ENCODE measurements around the gene MAOB.

The MAOB gene

DNA sequence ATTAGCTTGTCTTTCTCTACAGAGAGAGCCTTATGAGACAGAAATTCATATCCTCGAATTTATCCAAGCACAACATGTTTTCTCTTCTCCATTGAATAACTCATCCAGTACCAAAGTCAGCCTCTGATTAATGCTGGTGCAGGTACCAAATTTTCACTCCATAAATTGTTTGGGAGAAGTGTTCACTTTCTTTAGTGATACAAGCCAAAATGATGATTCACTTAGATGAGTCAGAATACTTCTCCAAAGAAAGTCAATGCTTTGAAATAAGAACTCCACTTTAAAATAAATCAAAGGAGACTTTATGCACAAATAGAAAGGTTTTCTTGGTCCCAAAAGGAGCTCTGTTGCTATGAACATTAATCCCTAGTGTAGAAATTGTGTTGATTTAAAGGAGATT is 60.2 kb downstream of the MAOB start:
- Histone ChIP-seq H3K27me3 (ENCODE audit: low read length) (no peaks in the 10 kb centered on the region), H3K9me2 (replicated peaks; ENCODE audit: insufficient read depth, low read length) (no peaks in the 10 kb centered on the region), H3K79me2 (ENCODE audit: insufficient read depth, low read length) (no peaks in the 10 kb centered on the region), H3F3A (ENCODE audit: insufficient read depth) (no peaks in the 10 kb centered on the region), H3K9ac (ENCODE audit: low read length) (no peak overlapping the region), H3K9me3 (ENCODE audit: insufficient read depth, low read length) (no peaks in the 10 kb centered on the region), H3K36me3 (ENCODE audit: low read length) (no peaks in the 10 kb centered on the region), H3K4me3 (ENCODE audit: insufficient read depth, low read length, poor library complexity, severe bottlenecking) (no peak overlapping the region), H3K27ac (ENCODE audit: low read depth, low read length) (no peak overlapping the region), H3K4me2 (ENCODE audit: low read depth, low read length, poor library complexity, severe bottlenecking) (no peak overlapping the region), H2AFZ (ENCODE audit: low read depth, low read length, severe bottlenecking) (no peak overlapping the region), H4K20me1 (ENCODE audit: low read depth, low read length) (no peaks in the 10 kb centered on the region)
- no peak for TF ChIP-seq EZH2phosphoT487 (conservative IDR thresholded peaks at IDR 0.05; ENCODE audit: low read length)
- TF ChIP-seq, protein P1, sequence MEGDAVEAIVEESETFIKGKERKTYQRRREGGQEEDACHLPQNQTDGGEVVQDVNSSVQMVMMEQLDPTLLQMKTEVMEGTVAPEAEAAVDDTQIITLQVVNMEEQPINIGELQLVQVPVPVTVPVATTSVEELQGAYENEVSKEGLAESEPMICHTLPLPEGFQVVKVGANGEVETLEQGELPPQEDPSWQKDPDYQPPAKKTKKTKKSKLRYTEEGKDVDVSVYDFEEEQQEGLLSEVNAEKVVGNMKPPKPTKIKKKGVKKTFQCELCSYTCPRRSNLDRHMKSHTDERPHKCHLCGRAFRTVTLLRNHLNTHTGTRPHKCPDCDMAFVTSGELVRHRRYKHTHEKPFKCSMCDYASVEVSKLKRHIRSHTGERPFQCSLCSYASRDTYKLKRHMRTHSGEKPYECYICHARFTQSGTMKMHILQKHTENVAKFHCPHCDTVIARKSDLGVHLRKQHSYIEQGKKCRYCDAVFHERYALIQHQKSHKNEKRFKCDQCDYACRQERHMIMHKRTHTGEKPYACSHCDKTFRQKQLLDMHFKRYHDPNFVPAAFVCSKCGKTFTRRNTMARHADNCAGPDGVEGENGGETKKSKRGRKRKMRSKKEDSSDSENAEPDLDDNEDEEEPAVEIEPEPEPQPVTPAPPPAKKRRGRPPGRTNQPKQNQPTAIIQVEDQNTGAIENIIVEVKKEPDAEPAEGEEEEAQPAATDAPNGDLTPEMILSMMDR (IDR thresholded peaks at IDR 0.05; ENCODE audit: insufficient read depth, low read length, poor library complexity, severe bottlenecking), result no peak

DNA sequence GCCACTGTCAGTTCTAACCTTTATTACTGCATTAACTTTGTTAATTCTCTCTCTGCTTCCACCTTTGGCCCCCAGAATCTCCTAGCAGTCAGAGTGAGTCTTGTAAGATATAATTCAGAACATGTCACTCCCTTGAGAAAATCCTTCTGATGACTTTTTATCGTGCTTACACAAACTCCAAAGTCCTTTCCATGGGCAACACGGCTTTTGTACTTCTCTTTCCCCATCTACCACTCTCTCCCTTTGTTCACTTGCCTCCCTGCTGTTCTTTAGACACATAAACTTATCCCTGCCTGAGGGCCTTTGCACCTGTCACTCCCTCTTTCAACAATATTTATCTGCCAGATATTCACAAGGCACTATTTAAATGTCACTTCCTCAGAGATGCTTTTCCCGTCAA is 64.8 kb downstream of the MAOB start:
- H3K9ac ChIP-seq (ENCODE audit: low read length), result no peak overlapping the region
- H2AFZ ChIP-seq (ENCODE audit: low read depth, low read length, severe bottlenecking), result no peak overlapping the region
- no peaks in the 10 kb centered on the region for H3K79me2 ChIP-seq (ENCODE audit: insufficient read depth, low read length)
- no peak overlapping the region for H3K4me3 ChIP-seq (ENCODE audit: insufficient read depth, low read length, poor library complexity, severe bottlenecking)
- no peaks in the 10 kb centered on the region for H3K9me2 ChIP-seq (replicated peaks; ENCODE audit: insufficient read depth, low read length)
- no peak overlapping the region for H3K4me2 ChIP-seq (ENCODE audit: low read depth, low read length, poor library complexity, severe bottlenecking)
- H3K27me3 ChIP-seq (ENCODE audit: low read length), result no peaks in the 10 kb centered on the region
- H3K27ac ChIP-seq (ENCODE audit: low read depth, low read length), result no peak overlapping the region
- H3K36me3 ChIP-seq (ENCODE audit: low read length), result no peaks in the 10 kb centered on the region
- H3K9me3 ChIP-seq (ENCODE audit: insufficient read depth, low read length), result no peaks in the 10 kb centered on the region
- no peaks in the 10 kb centered on the region for H3F3A ChIP-seq (ENCODE audit: insufficient read depth)
- no peaks in the 10 kb centered on the region for H4K20me1 ChIP-seq (ENCODE audit: low read depth, low read length)
- TF ChIP-seq, protein P1 (IDR thresholded peaks at IDR 0.05; ENCODE audit: insufficient read depth, low read length, poor library complexity, severe bottlenecking), result no peak
- no peak for TF ChIP-seq EZH2phosphoT487 (conservative IDR thresholded peaks at IDR 0.05; ENCODE audit: low read length)

DNA sequence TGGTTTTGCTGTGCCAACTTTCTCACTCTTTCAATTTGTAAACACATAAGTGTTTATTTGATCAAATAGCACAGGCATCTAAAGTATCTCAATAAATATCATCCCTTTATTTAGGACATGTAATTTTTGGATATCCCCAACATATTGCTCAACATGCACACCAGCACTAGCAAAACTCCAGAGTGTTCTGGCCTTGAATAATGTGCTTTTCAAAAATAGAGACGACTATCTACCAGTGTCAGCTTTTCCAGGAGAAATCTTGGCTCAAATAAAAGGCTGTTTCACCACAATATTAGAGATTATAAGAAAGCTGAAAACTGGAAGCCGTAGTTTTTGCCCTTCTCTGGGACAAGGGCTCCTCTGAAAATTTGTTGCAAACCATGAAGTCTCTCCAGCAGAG is 67.0 kb downstream of the MAOB start:
- no peak for TF ChIP-seq EZH2phosphoT487 (conservative IDR thresholded peaks at IDR 0.05; ENCODE audit: low read length)
- TF ChIP-seq, protein P1 (IDR thresholded peaks at IDR 0.05; ENCODE audit: insufficient read depth, low read length, poor library complexity, severe bottlenecking), result no peak
- Histone ChIP-seq H3K9me2 (replicated peaks; ENCODE audit: insufficient read depth, low read length) (no peaks in the 10 kb centered on the region), H2AFZ (ENCODE audit: low read depth, low read length, severe bottlenecking) (no peak overlapping the region), H3K27ac (ENCODE audit: low read depth, low read length) (no peak overlapping the region), H3K79me2 (ENCODE audit: insufficient read depth, low read length) (no peaks in the 10 kb centered on the region), H3K9ac (ENCODE audit: low read length) (no peak overlapping the region), H3K9me3 (ENCODE audit: insufficient read depth, low read length) (no peaks in the 10 kb centered on the region), H3K27me3 (ENCODE audit: low read length) (no peaks in the 10 kb centered on the region), H3K4me3 (ENCODE audit: insufficient read depth, low read length, poor library complexity, severe bottlenecking) (no peak overlapping the region), H3K4me2 (ENCODE audit: low read depth, low read length, poor library complexity, severe bottlenecking) (no peak overlapping the region), H4K20me1 (ENCODE audit: low read depth, low read length) (no peaks in the 10 kb centered on the region), H3F3A (ENCODE audit: insufficient read depth) (no peaks in the 10 kb centered on the region), H3K36me3 (ENCODE audit: low read length) (no peaks in the 10 kb centered on the region)

Data from SU-DHL-6 (cell line).